ENCODE results near the gene MPP7.
"Not testable (repeated sequence)": the region's sequence is repeated elsewhere in the genome, so short reads cannot be mapped to it uniquely, and the experiment has no call there.

MPP7 gene

DNA sequence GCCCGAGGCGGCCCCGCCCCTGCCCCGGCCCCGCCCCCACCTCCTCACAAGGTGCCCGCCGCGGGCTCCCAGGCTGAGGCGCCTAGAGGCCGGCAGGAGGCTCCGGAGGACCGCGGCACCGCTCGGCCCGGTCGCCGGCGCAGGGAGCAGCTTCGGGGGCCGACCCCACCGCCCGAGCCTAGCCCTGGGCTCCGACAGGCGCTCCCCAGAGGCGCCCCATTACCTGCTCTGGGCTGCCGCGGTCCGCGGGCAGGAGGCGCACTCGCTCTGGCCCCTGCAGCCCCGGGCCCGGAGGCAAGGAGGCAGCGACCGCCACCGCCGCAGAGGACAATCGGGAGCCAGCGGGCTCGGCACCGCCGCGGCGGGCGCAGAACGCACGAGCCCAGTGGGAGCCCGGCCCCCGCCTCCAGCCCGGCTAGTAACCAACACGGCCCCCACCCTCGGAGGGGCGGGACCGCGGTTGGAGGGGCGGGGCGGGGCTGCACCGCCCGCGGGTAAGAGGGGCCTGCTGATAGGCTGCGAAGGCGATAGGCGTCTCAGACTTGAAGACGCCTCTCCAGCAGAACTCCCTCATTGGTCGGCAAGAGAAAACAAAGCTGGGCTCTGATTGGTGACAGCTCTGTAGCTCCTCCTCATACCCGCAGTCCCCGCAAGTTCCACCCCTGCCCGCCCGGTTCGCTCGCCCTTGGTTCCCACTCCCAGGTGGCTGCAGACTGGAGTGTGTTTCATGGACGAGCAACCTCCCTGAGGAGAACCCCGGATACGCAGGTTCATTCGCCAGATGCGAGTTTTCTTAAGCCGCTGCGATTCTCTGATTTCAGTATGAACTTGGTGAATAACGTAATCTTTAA lies at the start of gene MPP7:
MPP7 (minus strand) TSS at position 427 of the 851 bp plus-strand sequence. CDS start 64,460 bp downstream, outside the sequence.
- DNase-seq (ENCODE audit: low read depth in 2 of 2, low spot score in 1 of 2) = peak; percentile 89 to 91

- no peak for DNase-seq (ENCODE audit: low read depth in 2 of 2, low spot score in 1 of 2)
These were observed 47.0 kb upstream of the MPP7 start for GRCh38 chr10:28349892-28350291.

- DNase-seq (ENCODE audit: low read depth in 2 of 2, low spot score in 1 of 2) = no peak
These were observed 41.4 kb upstream of the MPP7 start for GRCh38 chr10:28343987-28344895.

DNA sequence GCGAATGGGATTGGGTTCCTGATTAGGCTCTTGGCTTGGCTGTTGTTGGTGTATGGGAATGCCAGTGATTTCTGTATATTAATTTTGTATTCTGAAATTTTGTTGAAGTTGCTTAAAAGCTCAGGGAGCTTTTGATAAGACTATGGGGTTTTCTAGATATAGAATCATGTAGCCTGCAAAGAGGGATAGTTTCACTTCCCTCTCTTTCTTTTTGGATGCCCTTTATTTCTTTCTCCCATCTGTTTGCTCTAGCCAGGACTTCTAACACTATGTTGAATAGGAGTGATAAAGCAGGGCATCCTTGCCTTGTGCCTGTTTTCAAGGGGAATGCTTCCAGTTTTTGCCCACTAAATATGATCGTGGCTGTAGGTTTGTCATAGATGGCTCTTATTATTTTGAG lies 40.4 kb upstream of the MPP7 start:
- no peak for DNase-seq (ENCODE audit: low read depth in 2 of 2, low spot score in 1 of 2)

DNA sequence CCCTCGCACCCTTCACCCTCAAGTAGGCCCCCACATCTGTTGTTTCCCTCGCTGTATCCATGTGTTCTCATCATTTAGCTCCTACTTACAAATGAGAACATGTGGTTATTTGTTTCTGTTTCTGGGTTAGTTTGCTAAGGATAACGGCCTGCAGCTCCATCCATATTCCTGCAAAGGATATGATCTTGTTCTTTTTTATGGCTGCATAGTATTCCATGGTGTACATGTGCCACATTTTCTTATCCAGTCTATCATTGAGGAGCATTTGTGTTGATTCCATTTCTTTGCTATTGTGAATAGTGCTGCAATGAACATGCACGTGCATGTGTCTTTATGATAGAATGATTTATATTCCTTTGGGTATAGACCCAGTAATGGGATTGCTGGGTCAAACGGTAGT lies 38.8 kb upstream of the MPP7 start:
- DNase-seq (ENCODE audit: low read depth in 2 of 2, low spot score in 1 of 2) = not testable (repeated sequence)

DNA sequence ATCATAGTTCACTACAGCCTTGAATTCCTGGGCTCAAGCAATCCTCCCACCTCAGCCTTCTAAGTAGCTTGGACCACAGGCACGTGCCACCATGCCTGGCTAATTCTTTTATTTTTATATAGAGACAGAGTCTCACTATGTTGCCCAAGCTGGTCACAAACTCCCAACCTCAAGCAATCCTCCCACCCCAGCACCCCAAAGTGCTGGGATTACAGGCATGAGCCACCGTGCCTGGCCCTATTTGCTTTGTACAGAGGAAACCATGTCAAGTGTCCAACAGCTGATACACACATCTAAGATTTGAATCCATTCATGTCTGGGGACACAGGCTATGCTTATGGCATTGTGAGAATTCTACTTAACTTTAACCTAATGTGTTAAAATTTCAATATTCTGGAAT lies 29.9 kb upstream of the MPP7 start:
- no peak for DNase-seq (ENCODE audit: low read depth in 2 of 2, low spot score in 1 of 2)

DNA sequence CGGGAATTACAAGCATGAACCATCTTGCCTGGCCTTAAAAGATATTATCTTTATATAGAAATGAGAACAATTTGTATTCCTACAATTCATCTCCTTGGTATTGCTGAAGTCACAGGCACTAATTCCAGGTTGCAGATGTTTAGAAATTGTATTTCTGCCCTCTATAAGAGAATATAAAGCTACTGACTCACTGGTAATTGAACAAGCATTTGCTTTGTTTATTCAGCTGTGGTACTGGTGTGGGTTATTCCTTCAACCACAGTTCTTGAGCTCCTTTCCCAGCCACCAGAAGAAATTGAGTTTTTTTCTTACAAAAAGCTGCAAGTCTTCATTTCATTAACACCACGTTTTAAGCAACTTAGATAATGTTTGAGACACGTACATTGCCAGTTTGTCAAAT lies 29.0 kb upstream of the MPP7 start:
- no peak for DNase-seq (ENCODE audit: low read depth in 2 of 2, low spot score in 1 of 2)

GRCh38 chr10:28331066-28331465 lies 28.2 kb upstream of the MPP7 start:
- no peak for DNase-seq (ENCODE audit: low read depth in 2 of 2, low spot score in 1 of 2)

- DNase-seq (ENCODE audit: low read depth in 2 of 2, low spot score in 1 of 2) = no peak
These were observed 25.5 kb upstream of the MPP7 start for GRCh38 chr10:28328346-28328745.

- DNase-seq (ENCODE audit: low read depth in 2 of 2, low spot score in 1 of 2) = no peak
These were observed 24.6 kb upstream of the MPP7 start for GRCh38 chr10:28327491-28327880.

- no peak for DNase-seq (ENCODE audit: low read depth in 2 of 2, low spot score in 1 of 2)
These were observed 23.9 kb upstream of the MPP7 start for GRCh38 chr10:28326516-28327490.

DNA sequence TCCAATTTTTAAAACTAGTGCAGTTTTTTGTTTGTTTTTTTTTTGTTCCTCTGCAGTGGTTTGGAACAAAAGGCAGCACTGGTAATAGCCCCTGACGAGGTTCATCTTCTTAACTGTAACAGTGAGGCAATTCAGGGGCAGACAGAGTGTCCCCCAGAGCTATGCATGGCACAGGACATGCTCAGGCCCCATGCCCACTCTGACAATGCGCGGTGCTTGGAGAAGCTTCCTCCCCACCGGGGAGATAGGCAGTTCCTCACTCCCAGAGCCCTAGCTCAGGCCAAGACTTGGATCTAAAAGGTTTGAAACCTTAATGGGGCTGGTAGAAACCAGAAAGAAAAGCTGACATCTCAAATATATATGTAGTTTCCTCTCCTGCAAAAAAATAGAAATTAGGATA lies 17.9 kb upstream of the MPP7 start:
- DNase-seq (ENCODE audit: low read depth in 2 of 2, low spot score in 1 of 2) = no peak

GRCh38 chr10:28320090-28320489 lies 17.2 kb upstream of the MPP7 start:
- no peak for DNase-seq (ENCODE audit: low read depth in 2 of 2, low spot score in 1 of 2)

DNA sequence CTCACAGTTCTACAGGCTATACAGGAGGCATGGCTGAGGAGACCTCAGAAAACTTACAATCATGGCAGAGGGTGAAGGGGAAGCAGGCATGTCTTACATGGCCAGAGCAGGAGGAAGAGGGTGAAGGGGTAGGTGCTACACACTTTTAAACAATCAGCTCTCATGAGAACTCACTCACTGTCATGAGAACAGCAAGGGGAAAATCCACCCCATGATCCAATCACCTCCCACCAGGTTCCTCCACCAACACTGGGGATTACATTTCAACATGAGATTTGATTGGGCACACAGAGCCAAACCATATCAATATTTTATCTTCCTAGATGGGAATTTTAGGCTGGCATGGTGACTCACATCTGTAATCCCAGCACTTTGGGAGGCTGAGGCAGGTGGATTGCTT lies 16.2 kb upstream of the MPP7 start:
- not testable (repeated sequence) for DNase-seq (ENCODE audit: low read depth in 2 of 2, low spot score in 1 of 2)

DNA sequence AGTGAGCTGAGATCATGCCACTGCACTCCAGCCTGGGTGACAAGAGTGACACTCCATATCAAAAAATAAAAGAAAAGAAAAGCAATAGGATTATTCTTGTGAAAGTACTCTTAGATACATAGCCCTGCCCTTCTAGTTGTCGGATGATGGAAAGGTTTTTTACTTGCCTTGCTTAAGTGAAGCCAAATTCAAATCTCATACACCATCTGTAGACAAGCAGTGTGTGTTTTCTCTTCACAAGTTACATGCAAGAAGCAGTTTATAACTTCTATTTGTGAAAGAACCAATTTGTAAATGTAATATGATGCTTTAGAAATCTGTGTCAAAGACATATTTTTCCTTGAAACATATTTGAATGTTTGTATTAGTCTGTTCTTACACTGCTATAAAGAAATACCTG lies 15.8 kb upstream of the MPP7 start:
- no peak for DNase-seq (ENCODE audit: low read depth in 2 of 2, low spot score in 1 of 2)

- DNase-seq (ENCODE audit: low read depth in 2 of 2, low spot score in 1 of 2) = no peak
These were observed 14.9 kb upstream of the MPP7 start for GRCh38 chr10:28317760-28318159.

DNA sequence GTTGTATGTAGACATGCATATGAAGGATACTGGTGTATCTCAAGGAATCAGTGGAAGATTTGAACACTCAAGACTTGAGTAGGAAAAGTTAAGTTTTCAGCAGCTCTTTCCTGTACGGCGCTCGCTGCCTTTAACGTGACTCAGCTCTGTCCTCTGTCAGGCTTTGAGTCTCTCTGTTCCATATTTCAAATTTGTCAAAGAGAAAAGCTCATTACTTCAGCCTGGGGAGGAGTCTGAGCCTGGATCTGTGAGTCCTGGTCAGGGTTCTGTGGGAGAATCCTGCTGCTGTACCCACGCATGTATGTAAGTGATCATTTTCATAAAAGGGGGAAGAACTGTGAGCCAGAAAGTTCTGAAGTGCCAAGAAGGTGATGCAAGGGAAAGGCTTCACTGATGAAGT lies 13.8 kb upstream of the MPP7 start:
- DNase-seq (ENCODE audit: low read depth in 2 of 2, low spot score in 1 of 2) = no peak

DNA sequence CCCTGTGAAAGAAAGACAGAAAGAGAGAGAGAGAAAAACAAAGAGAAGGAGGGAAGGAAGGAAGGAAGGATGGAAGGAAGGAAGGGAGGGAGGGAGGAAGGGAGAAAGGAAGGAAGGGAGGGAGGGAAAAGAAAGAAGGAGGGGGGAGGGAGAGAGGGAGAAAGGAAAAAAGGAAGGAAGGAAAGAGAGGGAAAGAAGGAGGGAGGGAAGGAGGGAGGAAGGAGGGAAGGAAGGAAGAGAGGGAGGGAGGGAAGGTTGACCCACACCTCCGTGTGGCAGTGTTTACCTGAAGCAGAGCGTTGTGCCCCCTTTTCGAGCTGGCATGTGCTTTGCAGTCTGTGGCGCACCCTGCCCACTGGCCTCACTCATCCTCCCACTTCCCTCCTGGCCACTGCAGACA lies 12.3 kb upstream of the MPP7 start:
- no peak for DNase-seq (ENCODE audit: low read depth in 2 of 2, low spot score in 1 of 2)

- DNase-seq (ENCODE audit: low read depth in 2 of 2, low spot score in 1 of 2) = no peak
These were observed 11.3 kb upstream of the MPP7 start for GRCh38 chr10:28314211-28314610.

- DNase-seq (ENCODE audit: low read depth in 2 of 2, low spot score in 1 of 2) = no peak
These were observed 9.7 kb upstream of the MPP7 start for GRCh38 chr10:28312572-28312971.

DNA sequence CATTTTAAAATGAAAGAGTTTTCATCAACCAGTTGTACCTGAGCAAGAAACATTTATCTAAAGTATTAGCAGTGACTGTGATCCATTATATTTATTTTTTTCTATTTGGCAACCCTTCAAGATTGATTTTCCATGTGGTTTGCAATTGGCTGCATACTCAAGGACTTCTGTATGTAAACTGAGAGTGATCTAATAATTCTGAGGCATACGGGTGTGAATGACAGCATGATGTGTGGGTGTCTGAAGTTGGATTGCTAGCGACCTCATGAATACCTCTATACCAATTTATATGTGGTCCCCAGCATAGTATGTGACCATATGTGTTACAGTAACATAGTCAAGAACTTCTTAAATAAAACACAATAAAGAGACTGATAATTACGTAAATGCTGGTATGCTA lies 8.2 kb upstream of the MPP7 start:
- DNase-seq (ENCODE audit: low read depth in 2 of 2, low spot score in 1 of 2) = no peak
